SHP77 treated with DMSO at 0.1 percent for 48 hours (cell line): ENCODE measurements around the gene ST6GALNAC4.
A peak's percentile ranks its signal among the peaks of the same experiment; 100 is the strongest.

Source experiments
- DNase-seq: peaks from one replicate; lab custom pipeline; 2025; lab: John Stamatoyannopoulos, UW

The ST6GALNAC4 gene

GRCh38 chr9:127929625-127929979, 12.8 kb upstream of the ST6GALNAC4 start:
- DNase-seq = no peak

- DNase-seq = no peak
Measured at GRCh38 chr9:127928676-127929624, 12.1 kb upstream of the ST6GALNAC4 start.

GRCh38 chr9:127927988-127928675, 11.3 kb upstream of the ST6GALNAC4 start:
- DNase-seq = no peak

- no peak for DNase-seq
Measured at GRCh38 chr9:127927201-127927987, 10.6 kb upstream of the ST6GALNAC4 start.

GRCh38 chr9:127926906-127927200, 10.0 kb upstream of the ST6GALNAC4 start:
- no peak for DNase-seq

- DNase-seq = no peak
Measured at GRCh38 chr9:127925959-127926905, 9.4 kb upstream of the ST6GALNAC4 start.

- no peak for DNase-seq
Measured at GRCh38 chr9:127924736-127925444, 8.0 kb upstream of the ST6GALNAC4 start.

- DNase-seq = no peak
Measured at GRCh38 chr9:127923771-127924170, 6.9 kb upstream of the ST6GALNAC4 start.

GRCh38 chr9:127923046-127923445, 6.2 kb upstream of the ST6GALNAC4 start:
- no peak for DNase-seq

- DNase-seq = no peak
Measured at GRCh38 chr9:127921557-127922120, 4.8 kb upstream of the ST6GALNAC4 start.

- DNase-seq = no peak
Measured at GRCh38 chr9:127920794-127921193, 4.0 kb upstream of the ST6GALNAC4 start.

- no peak for DNase-seq
Measured at GRCh38 chr9:127919253-127919815, 2.5 kb upstream of the ST6GALNAC4 start.

- DNase-seq = no peak
Measured at GRCh38 chr9:127918183-127919107, 1.6 kb upstream of the ST6GALNAC4 start.

- no peak for DNase-seq
Measured at GRCh38 chr9:127917603-127918002, 762 bp upstream of the ST6GALNAC4 start.

- peak; percentile 76 for DNase-seq
Measured at GRCh38 chr9:127915801-127916719, 781 bp downstream of the ST6GALNAC4 start.

GRCh38 chr9:127915325-127915752, 1.5 kb downstream of the ST6GALNAC4 start:
- DNase-seq = no peak

- no peak for DNase-seq
Measured at GRCh38 chr9:127913682-127914081, 3.2 kb downstream of the ST6GALNAC4 start.

- peak; percentile 20 for DNase-seq
Measured at GRCh38 chr9:127912882-127913281, 4.0 kb downstream of the ST6GALNAC4 start.
